ENCODE data around the gene ZNF74.
"Not testable (repeated sequence)": the region's sequence is repeated elsewhere in the genome, so short reads cannot be mapped to it uniquely, and the experiment has no call there.

Gene ZNF74

GRCh38 chr22:20440637-20441591 lies 47.0 kb downstream of the ZNF74 start:
- Mint-ChIP-seq H3K27me3 (ENCODE audit: low read depth) (peaks cover 27% of the 10 kb centered on the region), H3K4me1 (ENCODE audit: low read depth) (peaks cover 4% of the 10 kb centered on the region), H3K4me3 (no peak overlapping the region), H3K36me3 (ENCODE audit: low read depth) (peaks cover 19% of the 10 kb centered on the region), H3K9me3 (no peaks in the 10 kb centered on the region), H3K27ac (no peak overlapping the region)
- DNase-seq (ENCODE audit: low spot score), result no peak

GRCh38 chr22:20441631-20442484 lies 47.9 kb downstream of the ZNF74 start:
- Mint-ChIP-seq H3K36me3 (ENCODE audit: low read depth) (peaks cover 24% of the 10 kb centered on the region), H3K9me3 (no peaks in the 10 kb centered on the region), H3K27ac (no peak overlapping the region), H3K4me3 (no peak overlapping the region), H3K4me1 (ENCODE audit: low read depth) (peaks cover 4% of the 10 kb centered on the region), H3K27me3 (ENCODE audit: low read depth) (peaks cover 21% of the 10 kb centered on the region)
- no peak for DNase-seq (ENCODE audit: low spot score)

DNA sequence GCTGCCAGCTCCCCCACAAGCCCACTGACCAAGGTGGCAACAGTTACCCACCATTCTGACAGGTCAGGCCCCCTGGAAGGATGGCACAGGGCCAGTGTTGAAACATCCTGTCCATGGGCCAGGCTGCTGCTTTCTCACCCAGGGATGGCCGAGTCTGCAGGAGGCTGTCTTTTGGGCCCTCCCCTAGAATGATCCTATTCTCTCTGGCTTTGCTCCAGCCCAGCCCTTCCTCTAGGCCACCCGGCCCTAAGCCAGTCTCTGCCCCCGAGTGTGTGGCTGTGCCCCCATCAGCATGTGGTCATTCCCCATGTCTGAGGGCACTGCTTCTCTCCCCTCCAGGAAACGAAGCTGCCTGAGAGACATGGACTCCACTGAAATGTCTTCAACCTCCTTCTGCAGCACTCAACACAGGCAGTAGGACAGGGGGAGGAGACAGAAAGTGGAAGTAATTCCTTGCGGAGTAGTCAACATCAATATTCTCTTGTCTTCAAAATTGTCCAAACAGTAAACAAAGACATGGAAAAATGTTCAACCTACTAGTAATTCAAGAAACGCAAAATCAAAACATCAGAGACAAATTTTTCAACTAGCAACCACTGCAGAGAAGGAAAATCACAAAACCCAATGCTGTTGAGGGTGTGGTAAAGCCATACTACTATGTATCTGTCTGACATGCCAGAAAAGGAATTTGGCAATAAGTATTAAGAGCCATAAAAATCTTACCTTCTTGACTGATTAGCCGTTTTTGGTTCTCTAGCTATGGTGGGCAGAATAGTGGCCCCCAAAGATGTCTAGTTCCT lies 48.7 kb downstream of the ZNF74 start:
- no peaks in the 10 kb centered on the region for H3K9me3 Mint-ChIP-seq
- H3K4me3 Mint-ChIP-seq, result no peak overlapping the region
- peaks cover 15% of the 10 kb centered on the region for H3K27me3 Mint-ChIP-seq (ENCODE audit: low read depth)
- H3K4me1 Mint-ChIP-seq (ENCODE audit: low read depth), result no peaks in the 10 kb centered on the region
- H3K36me3 Mint-ChIP-seq (ENCODE audit: low read depth), result peaks cover 26% of the 10 kb centered on the region
- no peak for DNase-seq (ENCODE audit: low spot score)
- no peak overlapping the region for H3K27ac Mint-ChIP-seq

GRCh38 chr22:20444325-20444724 lies 50.4 kb downstream of the ZNF74 start:
- H3K4me3 Mint-ChIP-seq, result no peak overlapping the region
- H3K36me3 Mint-ChIP-seq (ENCODE audit: low read depth), result peaks cover 22% of the 10 kb centered on the region
- no peaks in the 10 kb centered on the region for H3K9me3 Mint-ChIP-seq
- H3K27ac Mint-ChIP-seq, result no peak overlapping the region
- peaks cover 3% of the 10 kb centered on the region for H3K27me3 Mint-ChIP-seq (ENCODE audit: low read depth)
- DNase-seq (ENCODE audit: low spot score), result no peak
- H3K4me1 Mint-ChIP-seq (ENCODE audit: low read depth), result no peaks in the 10 kb centered on the region

GRCh38 chr22:20446383-20446970 lies 52.5 kb downstream of the ZNF74 start:
- no peak overlapping the region for H3K4me3 Mint-ChIP-seq
- H3K27me3 Mint-ChIP-seq (ENCODE audit: low read depth), result no peaks in the 10 kb centered on the region
- no peak for DNase-seq (ENCODE audit: low spot score)
- H3K27ac Mint-ChIP-seq, result no peak overlapping the region
- no peaks in the 10 kb centered on the region for H3K4me1 Mint-ChIP-seq (ENCODE audit: low read depth)
- no peaks in the 10 kb centered on the region for H3K9me3 Mint-ChIP-seq
- H3K36me3 Mint-ChIP-seq (ENCODE audit: low read depth), result peaks cover 24% of the 10 kb centered on the region

GRCh38 chr22:20448630-20449029 lies 54.7 kb downstream of the ZNF74 start:
- Mint-ChIP-seq H3K36me3 (ENCODE audit: low read depth) (peaks cover 30% of the 10 kb centered on the region), H3K4me3 (no peak overlapping the region), H3K4me1 (ENCODE audit: low read depth) (no peaks in the 10 kb centered on the region), H3K9me3 (no peaks in the 10 kb centered on the region), H3K27ac (no peak overlapping the region), H3K27me3 (ENCODE audit: low read depth) (no peaks in the 10 kb centered on the region)
- DNase-seq (ENCODE audit: low spot score), result no peak

DNA sequence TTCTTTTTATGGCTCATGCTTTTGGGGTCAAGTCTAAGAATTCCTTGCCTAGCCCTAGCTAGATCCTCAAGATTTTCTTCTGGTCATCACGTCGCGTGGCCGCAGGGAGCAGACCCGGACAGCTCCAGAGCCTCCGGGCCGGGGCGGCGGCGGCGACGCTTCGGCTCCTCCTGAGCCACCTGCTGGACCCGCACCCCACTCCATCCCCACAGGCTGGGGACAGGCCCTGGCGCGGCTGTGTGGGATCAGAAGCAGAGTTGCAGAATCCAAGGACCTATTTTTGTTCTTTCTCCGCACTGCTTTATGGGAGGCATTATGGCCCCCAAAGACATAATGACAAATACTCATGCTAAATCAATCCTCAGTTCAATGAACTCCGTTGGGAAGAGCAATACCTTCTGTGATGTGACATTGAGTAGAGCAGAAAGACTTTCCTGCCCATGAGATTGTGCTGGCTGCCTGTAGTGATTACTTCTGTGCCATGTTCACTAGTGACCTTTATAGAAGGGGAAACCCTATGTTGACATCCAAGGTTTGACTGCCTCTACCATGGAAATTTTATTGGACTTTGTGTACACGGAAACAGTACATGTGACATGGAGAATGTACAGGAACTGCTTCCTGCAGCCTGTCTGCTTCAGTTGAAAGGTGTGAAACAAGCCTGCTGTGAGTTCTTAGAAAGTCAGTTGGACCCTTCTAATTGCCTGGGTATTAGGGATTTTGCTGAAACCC lies 56.0 kb downstream of the ZNF74 start:
- H3K27ac Mint-ChIP-seq, result no peak overlapping the region
- H3K36me3 Mint-ChIP-seq (ENCODE audit: low read depth), result peaks cover 28% of the 10 kb centered on the region
- H3K4me3 Mint-ChIP-seq, result no peak overlapping the region
- H3K4me1 Mint-ChIP-seq (ENCODE audit: low read depth), result peaks cover 2% of the 10 kb centered on the region
- no peak for DNase-seq (ENCODE audit: low spot score)
- H3K27me3 Mint-ChIP-seq (ENCODE audit: low read depth), result no peaks in the 10 kb centered on the region
- H3K9me3 Mint-ChIP-seq, result no peaks in the 10 kb centered on the region

- no peak for DNase-seq (ENCODE audit: low spot score)
- Mint-ChIP-seq H3K27ac (no peak overlapping the region), H3K36me3 (ENCODE audit: low read depth) (peaks cover 31% of the 10 kb centered on the region), H3K4me3 (no peak overlapping the region), H3K4me1 (ENCODE audit: low read depth) (peaks cover 2% of the 10 kb centered on the region), H3K9me3 (no peaks in the 10 kb centered on the region), H3K27me3 (ENCODE audit: low read depth) (no peaks in the 10 kb centered on the region)
Observed at GRCh38 chr22:20450551-20450906, 56.6 kb downstream of the ZNF74 start.

DNA sequence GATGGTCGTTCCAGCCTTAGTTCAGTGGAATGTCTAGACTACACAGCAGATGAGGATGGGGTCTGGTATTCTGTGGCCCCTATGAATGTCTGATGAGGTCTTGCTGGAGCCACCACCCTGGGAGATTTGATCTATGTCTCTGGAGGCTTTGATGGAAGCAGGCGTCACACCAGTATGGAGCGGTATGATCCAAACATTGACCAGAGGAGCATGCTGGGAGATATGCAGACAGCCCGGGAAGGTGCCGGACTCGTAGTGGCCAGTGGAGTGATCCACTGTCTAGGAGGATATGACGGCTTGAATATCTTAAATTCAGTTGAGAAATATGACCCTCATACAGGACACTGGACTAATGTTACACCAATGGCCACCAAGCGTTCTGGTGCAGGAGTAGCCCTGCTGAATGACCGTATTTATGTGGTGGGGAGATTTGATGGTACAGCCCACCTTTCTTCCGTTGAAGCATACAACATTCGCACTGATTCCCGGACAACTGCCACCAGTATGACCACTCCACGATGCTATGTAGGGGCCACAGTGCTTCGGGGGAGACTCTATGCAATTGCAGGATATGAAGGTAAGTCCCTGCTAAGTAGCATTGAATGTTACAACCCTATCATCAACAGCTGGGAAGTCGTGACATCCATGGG lies 57.3 kb downstream of the ZNF74 start:
- DNase-seq (ENCODE audit: low spot score); H3K4me3 Mint-ChIP-seq; H3K9me3 Mint-ChIP-seq; H3K27me3 Mint-ChIP-seq (ENCODE audit: low read depth); H3K4me1 Mint-ChIP-seq (ENCODE audit: low read depth); H3K27ac Mint-ChIP-seq: not testable (repeated sequence)
- H3K36me3 Mint-ChIP-seq (ENCODE audit: low read depth), result peaks cover 37% of the 10 kb centered on the region

GRCh38 chr22:20451920-20452319 lies 58.0 kb downstream of the ZNF74 start:
- no peak for DNase-seq (ENCODE audit: low spot score)

DNA sequence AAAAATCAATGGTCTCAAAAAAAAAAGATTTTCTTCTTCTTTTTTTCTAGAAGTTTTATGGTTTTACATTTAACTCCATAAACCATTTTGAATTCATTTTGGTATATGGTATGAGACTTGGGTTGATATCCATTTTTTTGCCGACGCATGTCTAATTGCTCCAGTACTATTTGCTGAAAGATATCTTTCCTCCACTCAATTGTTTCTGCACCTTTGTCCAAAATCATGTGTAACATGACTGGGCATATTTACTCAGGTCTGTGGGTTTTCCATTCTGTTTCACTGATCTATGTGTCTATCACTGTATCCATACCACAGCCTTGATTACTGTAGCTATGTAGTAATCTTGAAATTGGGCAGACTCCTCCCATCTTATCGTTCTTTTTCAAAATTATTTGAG lies 59.3 kb downstream of the ZNF74 start:
- Mint-ChIP-seq H3K27me3 (ENCODE audit: low read depth) (no peaks in the 10 kb centered on the region), H3K36me3 (ENCODE audit: low read depth) (peaks cover 40% of the 10 kb centered on the region), H3K4me1 (ENCODE audit: low read depth) (peaks cover 12% of the 10 kb centered on the region), H3K27ac (no peak overlapping the region), H3K9me3 (no peaks in the 10 kb centered on the region), H3K4me3 (no peak overlapping the region)
- no peak for DNase-seq (ENCODE audit: low spot score)

More at GRCh38 chr22:20451920-20452319, 58.0 kb downstream of the ZNF74 start:
- H3K4me3 Mint-ChIP-seq, result no peak overlapping the region
- H3K4me1 Mint-ChIP-seq (ENCODE audit: low read depth), result peaks cover 12% of the 10 kb centered on the region
- no peaks in the 10 kb centered on the region for H3K9me3 Mint-ChIP-seq
- H3K27me3 Mint-ChIP-seq (ENCODE audit: low read depth), result no peaks in the 10 kb centered on the region
- H3K36me3 Mint-ChIP-seq (ENCODE audit: low read depth), result peaks cover 36% of the 10 kb centered on the region
- no peak overlapping the region for H3K27ac Mint-ChIP-seq

GRCh38 chr22:20455709-20456063 lies 61.7 kb downstream of the ZNF74 start:
- Mint-ChIP-seq H3K4me3 (no peak overlapping the region), H3K27me3 (ENCODE audit: low read depth) (no peaks in the 10 kb centered on the region), H3K36me3 (ENCODE audit: low read depth) (peaks cover 54% of the 10 kb centered on the region), H3K9me3 (no peaks in the 10 kb centered on the region), H3K27ac (no peak overlapping the region), H3K4me1 (ENCODE audit: low read depth) (peaks cover 20% of the 10 kb centered on the region)
- DNase-seq (ENCODE audit: low spot score), result no peak
